Superior temporal gyrus (tissue), 1 donor: Measurements from ENCODE around the gene GREB1L.

Source experiments
- DNase-seq: peaks from one replicate; pipeline ENCODE4 v3.0.0-alpha.2; 2016; ENCODE audit errors: extremely low spot score

GREB1L gene

DNA sequence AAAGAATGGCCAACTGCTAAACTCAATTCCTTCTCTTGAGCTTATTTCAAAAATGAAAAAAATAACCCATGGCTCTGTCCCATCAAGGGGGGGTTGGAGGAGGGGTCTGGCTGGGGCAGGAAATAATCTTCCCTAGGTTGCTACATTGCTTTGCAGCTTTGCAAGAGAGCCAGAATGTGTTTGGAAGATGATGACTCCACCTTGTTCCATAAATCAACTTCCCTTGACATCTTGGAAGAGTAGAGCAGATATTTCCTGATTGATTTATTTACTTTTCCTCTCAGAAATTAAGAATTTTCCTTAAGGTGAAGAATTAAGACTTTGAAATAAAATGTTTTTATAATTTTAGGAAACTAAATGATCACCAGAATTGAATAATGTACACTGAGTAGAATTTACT, 317.2 kb downstream of the GREB1L start:
- no peak for DNase-seq

DNA sequence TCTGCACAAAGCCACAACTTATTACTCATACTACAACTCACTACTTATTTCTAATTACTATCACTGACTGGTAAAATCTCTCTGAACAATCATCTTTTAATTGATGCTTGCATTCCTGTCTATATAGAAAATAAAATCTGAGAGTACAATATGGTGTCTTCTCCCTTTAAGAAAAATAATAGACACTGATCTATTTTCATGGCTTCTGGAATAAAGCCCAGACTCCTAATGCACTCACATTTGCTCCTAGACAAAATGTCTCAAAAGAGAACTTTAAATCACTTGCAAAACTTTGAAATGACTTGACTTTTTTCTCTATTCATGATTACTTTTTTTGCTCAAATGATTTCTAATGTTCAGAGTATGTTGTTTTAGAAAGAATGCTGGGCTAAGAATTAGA, 329.7 kb downstream of the GREB1L start:
- no peak for DNase-seq
